Right renal cortex interstitium (tissue), 3 donors: ENCODE results near the gene PASK. TPM values are rescaled to one million over a fixed set of nuclear protein-coding genes. Genes with fewer than 3 reads are reported as not detected.

Experiments used
- DNase-seq, 3 donors: peaks; one replicate each; pipeline ENCODE4 v3.0.0-alpha.2; 2013; ENCODE audit warnings: low read depth in 3 of 3, low spot score in 2 of 3
- polyA plus RNA-seq, 3 donors: library from polyadenylated mRNA; unstranded; fragments of 120-200 nt; gene quantifications; one replicate each; pipeline ENCODE4 v1.2.1, GENCODE V29; 2013; ENCODE audit not compliant: insufficient read length in 3 of 3

The PASK gene
- polyA plus RNA-seq, 3 donors: 11.9 to 14.7 (median 13.0) TPM

- DNase-seq: no peak
Measured at GRCh38 chr2:241088376-241088775, 60.9 kb downstream of the PASK start.

GRCh38 chr2:241087420-241088268 lies 61.6 kb downstream of the PASK start:
- no peak for DNase-seq

GRCh38 chr2:241084856-241085444 lies 64.3 kb downstream of the PASK start:
- no peak for DNase-seq

- no peak for DNase-seq
Measured at GRCh38 chr2:241083091-241083415, 66.2 kb downstream of the PASK start.

- DNase-seq: no peak
Measured at GRCh38 chr2:241082341-241083090, 66.8 kb downstream of the PASK start.

GRCh38 chr2:241081643-241082340 lies 67.5 kb downstream of the PASK start:
- DNase-seq: no peak

- DNase-seq: no peak
Measured at GRCh38 chr2:241081190-241081642, 68.1 kb downstream of the PASK start.

- DNase-seq: no peak
Measured at GRCh38 chr2:241080405-241081189, 68.7 kb downstream of the PASK start.

GRCh38 chr2:241074901-241075540 lies 74.3 kb downstream of the PASK start:
- no peak for DNase-seq

GRCh38 chr2:241074065-241074818 lies 75.0 kb downstream of the PASK start:
- no peak for DNase-seq

- no peak for DNase-seq
Measured at GRCh38 chr2:241073166-241074064, 75.9 kb downstream of the PASK start.

- no peak for DNase-seq
Measured at GRCh38 chr2:241072553-241073165, 76.6 kb downstream of the PASK start.

- DNase-seq: no peak
Measured at GRCh38 chr2:241072151-241072550, 77.1 kb downstream of the PASK start.

- DNase-seq: no peak
Measured at GRCh38 chr2:241071677-241072111, 77.6 kb downstream of the PASK start.

GRCh38 chr2:241070811-241071676 lies 78.2 kb downstream of the PASK start:
- DNase-seq: no peak

GRCh38 chr2:241070361-241070760 lies 78.9 kb downstream of the PASK start:
- DNase-seq: no peak
